Measurements from ENCODE around the gene KASH5.

KASH5 gene

GRCh38 chr19:49434907-49435583 is 47.0 kb downstream of the KASH5 start:
- Histone ChIP-seq H3K27me3 (ENCODE audit: low read depth, low read length) (peaks cover 62% of the 10 kb centered on the region), H3K9me3 (ENCODE audit: control insufficient read depth in 1 of 2, low read length in 2 of 2) (no peaks in the 10 kb centered on the region), H3K36me3 (ENCODE audit: control insufficient read depth in 1 of 2, insufficient read depth in 2 of 2, low read length in 2 of 2) (no peaks in the 10 kb centered on the region), H3K4me1 (ENCODE audit: control insufficient read depth in 1 of 2, insufficient read depth in 2 of 2, low read length in 2 of 2) (peaks cover 0 to 3% of the 10 kb centered on the region in 2 donors), H3K4me3 (ENCODE audit: low read depth in 1 of 2, low read length in 2 of 2) (no peak overlapping the region), H3K27ac (ENCODE audit: low read length) (no peak overlapping the region)

GRCh38 chr19:49435670-49436069 is 47.6 kb downstream of the KASH5 start:
- no peak overlapping the region for H3K4me3 ChIP-seq (ENCODE audit: low read depth in 1 of 2, low read length in 2 of 2)
- peaks cover 0 to 6% of the 10 kb centered on the region in 2 donors for H3K4me1 ChIP-seq (ENCODE audit: control insufficient read depth in 1 of 2, insufficient read depth in 2 of 2, low read length in 2 of 2)
- no peaks in the 10 kb centered on the region for H3K36me3 ChIP-seq (ENCODE audit: control insufficient read depth in 1 of 2, insufficient read depth in 2 of 2, low read length in 2 of 2)
- H3K9me3 ChIP-seq (ENCODE audit: control insufficient read depth in 1 of 2, low read length in 2 of 2), result no peaks in the 10 kb centered on the region
- peaks cover 62% of the 10 kb centered on the region for H3K27me3 ChIP-seq (ENCODE audit: low read depth, low read length)
- H3K27ac ChIP-seq (ENCODE audit: low read length), result no peak overlapping the region

- Histone ChIP-seq H3K9me3 (ENCODE audit: control insufficient read depth in 1 of 2, low read length in 2 of 2) (no peaks in the 10 kb centered on the region), H3K27ac (ENCODE audit: low read length) (no peak overlapping the region), H3K4me3 (ENCODE audit: low read depth in 1 of 2, low read length in 2 of 2) (no peak overlapping the region), H3K36me3 (ENCODE audit: control insufficient read depth in 1 of 2, insufficient read depth in 2 of 2, low read length in 2 of 2) (no peaks in the 10 kb centered on the region), H3K4me1 (ENCODE audit: control insufficient read depth in 1 of 2, insufficient read depth in 2 of 2, low read length in 2 of 2) (peaks cover 0 to 9% of the 10 kb centered on the region in 2 donors), H3K27me3 (ENCODE audit: low read depth, low read length) (peaks cover 61% of the 10 kb centered on the region)
Measured at GRCh38 chr19:49436381-49437017, 48.5 kb downstream of the KASH5 start.

- Histone ChIP-seq H3K9me3 (ENCODE audit: control insufficient read depth in 1 of 2, low read length in 2 of 2) (no peaks in the 10 kb centered on the region), H3K27me3 (ENCODE audit: low read depth, low read length) (peaks cover 63% of the 10 kb centered on the region), H3K36me3 (ENCODE audit: control insufficient read depth in 1 of 2, insufficient read depth in 2 of 2, low read length in 2 of 2) (no peaks in the 10 kb centered on the region), H3K27ac (ENCODE audit: low read length) (no peak overlapping the region), H3K4me1 (ENCODE audit: control insufficient read depth in 1 of 2, insufficient read depth in 2 of 2, low read length in 2 of 2) (peaks cover 3 to 13% of the 10 kb centered on the region in 2 donors), H3K4me3 (ENCODE audit: low read depth in 1 of 2, low read length in 2 of 2) (no peak overlapping the region)
Measured at GRCh38 chr19:49437231-49437630, 49.2 kb downstream of the KASH5 start.

GRCh38 chr19:49438261-49438660 is 50.2 kb downstream of the KASH5 start:
- no peaks in the 10 kb centered on the region for H3K9me3 ChIP-seq (ENCODE audit: control insufficient read depth in 1 of 2, low read length in 2 of 2)
- H3K4me1 ChIP-seq (ENCODE audit: control insufficient read depth in 1 of 2, insufficient read depth in 2 of 2, low read length in 2 of 2), result peaks cover 3 to 23% of the 10 kb centered on the region in 2 donors
- H3K27me3 ChIP-seq (ENCODE audit: low read depth, low read length), result peaks cover 62% of the 10 kb centered on the region
- H3K27ac ChIP-seq (ENCODE audit: low read length), result no peak overlapping the region
- H3K36me3 ChIP-seq (ENCODE audit: control insufficient read depth in 1 of 2, insufficient read depth in 2 of 2, low read length in 2 of 2), result no peaks in the 10 kb centered on the region
- no peak overlapping the region for H3K4me3 ChIP-seq (ENCODE audit: low read depth in 1 of 2, low read length in 2 of 2)

- Histone ChIP-seq H3K27ac (ENCODE audit: low read length) (no peak overlapping the region), H3K9me3 (ENCODE audit: control insufficient read depth in 1 of 2, low read length in 2 of 2) (no peaks in the 10 kb centered on the region), H3K4me3 (ENCODE audit: low read depth in 1 of 2, low read length in 2 of 2) (no peak overlapping the region), H3K4me1 (ENCODE audit: control insufficient read depth in 1 of 2, insufficient read depth in 2 of 2, low read length in 2 of 2) (peaks cover 3 to 23% of the 10 kb centered on the region in 2 donors), H3K36me3 (ENCODE audit: control insufficient read depth in 1 of 2, insufficient read depth in 2 of 2, low read length in 2 of 2) (no peaks in the 10 kb centered on the region), H3K27me3 (ENCODE audit: low read depth, low read length) (peaks cover 53% of the 10 kb centered on the region)
Measured at GRCh38 chr19:49439836-49440235, 51.8 kb downstream of the KASH5 start.

- H3K27ac ChIP-seq (ENCODE audit: low read length), result no peak overlapping the region
- peaks cover 3 to 23% of the 10 kb centered on the region in 2 donors for H3K4me1 ChIP-seq (ENCODE audit: control insufficient read depth in 1 of 2, insufficient read depth in 2 of 2, low read length in 2 of 2)
- H3K36me3 ChIP-seq (ENCODE audit: control insufficient read depth in 1 of 2, insufficient read depth in 2 of 2, low read length in 2 of 2), result no peaks in the 10 kb centered on the region
- H3K9me3 ChIP-seq (ENCODE audit: control insufficient read depth in 1 of 2, low read length in 2 of 2), result no peaks in the 10 kb centered on the region
- H3K27me3 ChIP-seq (ENCODE audit: low read depth, low read length), result peaks cover 50% of the 10 kb centered on the region
- H3K4me3 ChIP-seq (ENCODE audit: low read depth in 1 of 2, low read length in 2 of 2), result peak overlapping the region in 1 of 2 donors; percentile 16
Measured at GRCh38 chr19:49440439-49441209, 52.6 kb downstream of the KASH5 start.

GRCh38 chr19:49441210-49441959 is 53.3 kb downstream of the KASH5 start, which contains the start of gene SLC17A7:
Gene SLC17A7, minus strand, starts transcription at chr19:49441527. Its CDS starts 148 bp downstream, at chr19:49441379.
- H3K4me1 ChIP-seq (ENCODE audit: control insufficient read depth in 1 of 2, insufficient read depth in 2 of 2, low read length in 2 of 2), result peaks cover 3 to 23% of the 10 kb centered on the region in 2 donors
- peaks cover 43% of the 10 kb centered on the region for H3K27me3 ChIP-seq (ENCODE audit: low read depth, low read length)
- H3K36me3 ChIP-seq (ENCODE audit: control insufficient read depth in 1 of 2, insufficient read depth in 2 of 2, low read length in 2 of 2), result no peaks in the 10 kb centered on the region
- H3K4me3 ChIP-seq (ENCODE audit: low read depth in 1 of 2, low read length in 2 of 2), result peak within 1 kb of the TSS; percentile 16 to 40
- no peaks in the 10 kb centered on the region for H3K9me3 ChIP-seq (ENCODE audit: control insufficient read depth in 1 of 2, low read length in 2 of 2)
- H3K27ac ChIP-seq (ENCODE audit: low read length), result no peak within 1 kb of the TSS

GRCh38 chr19:49441960-49442350 is 53.9 kb downstream of the KASH5 start:
- H3K4me1 ChIP-seq (ENCODE audit: control insufficient read depth in 1 of 2, insufficient read depth in 2 of 2, low read length in 2 of 2), result peaks cover 3 to 23% of the 10 kb centered on the region in 2 donors
- H3K27me3 ChIP-seq (ENCODE audit: low read depth, low read length), result peaks cover 40% of the 10 kb centered on the region
- no peaks in the 10 kb centered on the region for H3K9me3 ChIP-seq (ENCODE audit: control insufficient read depth in 1 of 2, low read length in 2 of 2)
- no peak overlapping the region for H3K27ac ChIP-seq (ENCODE audit: low read length)
- H3K4me3 ChIP-seq (ENCODE audit: low read depth in 1 of 2, low read length in 2 of 2), result peak overlapping the region in 1 of 2 donors; percentile 40
- H3K36me3 ChIP-seq (ENCODE audit: control insufficient read depth in 1 of 2, insufficient read depth in 2 of 2, low read length in 2 of 2), result peaks cover 2 to 4% of the 10 kb centered on the region in 2 donors

- Histone ChIP-seq H3K27ac (ENCODE audit: low read length) (no peak overlapping the region), H3K36me3 (ENCODE audit: control insufficient read depth in 1 of 2, insufficient read depth in 2 of 2, low read length in 2 of 2) (peaks cover 3 to 8% of the 10 kb centered on the region in 2 donors), H3K9me3 (ENCODE audit: control insufficient read depth in 1 of 2, low read length in 2 of 2) (no peaks in the 10 kb centered on the region), H3K27me3 (ENCODE audit: low read depth, low read length) (peaks cover 40% of the 10 kb centered on the region), H3K4me1 (ENCODE audit: control insufficient read depth in 1 of 2, insufficient read depth in 2 of 2, low read length in 2 of 2) (peaks cover 3 to 23% of the 10 kb centered on the region in 2 donors), H3K4me3 (ENCODE audit: low read depth in 1 of 2, low read length in 2 of 2) (peak overlapping the region in 1 of 2 donors; percentile 40)
Measured at GRCh38 chr19:49442354-49442753, 54.3 kb downstream of the KASH5 start.

Data from muscle layer of duodenum (tissue), 2 donors.